ENCODE data around the gene SKA2. TPM values are rescaled to one million over a fixed set of nuclear protein-coding genes. Genes with fewer than 3 reads are reported as not detected.

SKA2 gene
- total RNA-seq, 1 experiment from 2014 or later = 91.9 TPM

- Histone ChIP-seq H3K23me2 (ENCODE audit: insufficient read length, low read depth, low read length, poor library complexity, severe bottlenecking) (no peaks in the 10 kb centered on the region), H2AFZ (ENCODE audit: low read length) (no peak overlapping the region), H3T11ph (ENCODE audit: low read length) (no peak overlapping the region), H4K5ac (ENCODE audit: insufficient read length, low read depth, low read length) (no peak overlapping the region), H3K14ac (ENCODE audit: insufficient read depth, low read length) (no peak overlapping the region), H2BK12ac (ENCODE audit: insufficient read length, low read depth, low read length) (no peak overlapping the region), H3K4me1 (ENCODE audit: insufficient read depth, low read length) (no peaks in the 10 kb centered on the region), H2BK20ac (ENCODE audit: low read depth, low read length, poor library complexity, severe bottlenecking) (no peak overlapping the region), H3K56ac (ENCODE audit: insufficient read length, low read depth, low read length) (no peak overlapping the region), H3K18ac (ENCODE audit: insufficient read length, low read depth, low read length) (no peak overlapping the region), H3K79me1 (ENCODE audit: insufficient read depth, low read depth, low read length, poor library complexity, severe bottlenecking) (peaks cover 7% of the 10 kb centered on the region), H3K9ac (ENCODE audit: extremely low read depth, insufficient read length, low read length) (no peak overlapping the region), H3K27ac (ENCODE audit: insufficient read length, low read depth, low read length) (no peak overlapping the region), H4K20me1 (ENCODE audit: control insufficient read depth, insufficient read depth, insufficient read length) (no peaks in the 10 kb centered on the region), H2BK5ac (ENCODE audit: insufficient read length, low read length) (no peak overlapping the region), H2BK15ac (ENCODE audit: low read depth, low read length) (no peak overlapping the region), H2AK5ac (ENCODE audit: insufficient read length, low read length) (no peak overlapping the region), H3K23ac (ENCODE audit: insufficient read length, low read depth, low read length) (no peak overlapping the region), H3K9me3 (ENCODE audit: control insufficient read depth, low read depth, low read length) (no peaks in the 10 kb centered on the region), H3K4ac (ENCODE audit: low read depth, low read length) (no peak overlapping the region), H2BK120ac (ENCODE audit: low read depth, low read length, poor library complexity, severe bottlenecking) (no peak overlapping the region), H3K79me2 (ENCODE audit: insufficient read depth, low read length) (peaks cover 13% of the 10 kb centered on the region; the same call in 1 of the 2 replicates), H3K27me3 (ENCODE audit: insufficient read depth, low read length) (no peaks in the 10 kb centered on the region), H4K8ac (replicated peaks; ENCODE audit: insufficient read length, low read depth, low read length) (no peak overlapping the region), H3K4me2 (ENCODE audit: insufficient read depth, insufficient read length, low read length) (no peak overlapping the region), H4K91ac (ENCODE audit: insufficient read length, low read depth, low read length) (no peak overlapping the region)
- TF ChIP-seq CTCF (conservative IDR thresholded peaks at IDR 0.05) = no peak
- Mint-ChIP-seq H3K36me3 (ENCODE audit: insufficient read depth in 1 of 3, low read depth in 3 of 3) (peaks cover 0 to 22% (median 8%) of the 10 kb centered on the region in 3 experiments; a peak in 3 of 7 replicates), H3K4me1 (peaks cover 18 to 23% of the 10 kb centered on the region in 2 experiments; a peak in 3 of 4 replicates), H3K4me3 (no peak overlapping the region), H3K27me3 (ENCODE audit: low read depth) (no peaks in the 10 kb centered on the region), H3K9me3 (no peaks in the 10 kb centered on the region), H3K27ac (peak overlapping the region in 1 of 3 experiments; percentile 53; a peak in 1 of 7 replicates)
- no CpG with 5 or more reads among the region's 9 CpGs for WGBS (ENCODE audit: extremely low coverage, insufficient read length, low lambda C conversion rate)
- no peak for DNase-seq
These were observed 5.4 kb upstream of the SKA2 start for GRCh38 chr17:59160157-59161025.

All from H9 (cell line).